ENCODE data around the gene UBA6.

DNA sequence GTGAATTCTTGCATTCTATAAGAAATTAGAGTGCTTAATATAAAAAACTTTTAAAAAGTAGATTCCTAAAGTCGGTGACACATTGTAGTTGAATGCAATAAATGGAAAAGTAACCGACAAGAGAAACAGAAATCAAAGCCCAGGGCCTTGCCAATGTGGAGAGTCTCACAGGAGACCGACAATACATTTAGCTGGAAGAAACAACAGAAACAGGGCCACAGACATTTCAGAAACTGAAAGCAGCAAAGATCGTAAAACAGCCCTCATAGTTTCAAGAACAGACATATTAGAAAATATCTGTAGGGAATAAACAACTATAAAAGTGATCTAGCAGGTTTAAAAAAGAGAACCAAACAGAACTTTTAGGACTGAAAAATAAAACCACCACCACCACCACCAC lies 92.9 kb downstream of the UBA6 start:
- no peak for TF ChIP-seq GATA2 (IDR thresholded peaks at IDR 0.05; ENCODE audit: low read depth, low read length)
- no peak for TF ChIP-seq GATA3 (IDR thresholded peaks at IDR 0.05; ENCODE audit: low read depth, low read length)

Measured in SH-SY5Y (cell line).